Epidermal melanocyte (primary cell): Measurements from ENCODE around the gene ZNF175.

ENCODE experiments used
- DNase-seq: peaks from one replicate; pipeline ENCODE4 v3.0.0; 2011; ENCODE audit warnings: low spot score; ENCODE audit not compliant: insufficient read length

The ZNF175 gene

GRCh38 chr19:51549533-51550324 is 21.4 kb upstream of the ZNF175 start:
- DNase-seq, result no peak

DNA sequence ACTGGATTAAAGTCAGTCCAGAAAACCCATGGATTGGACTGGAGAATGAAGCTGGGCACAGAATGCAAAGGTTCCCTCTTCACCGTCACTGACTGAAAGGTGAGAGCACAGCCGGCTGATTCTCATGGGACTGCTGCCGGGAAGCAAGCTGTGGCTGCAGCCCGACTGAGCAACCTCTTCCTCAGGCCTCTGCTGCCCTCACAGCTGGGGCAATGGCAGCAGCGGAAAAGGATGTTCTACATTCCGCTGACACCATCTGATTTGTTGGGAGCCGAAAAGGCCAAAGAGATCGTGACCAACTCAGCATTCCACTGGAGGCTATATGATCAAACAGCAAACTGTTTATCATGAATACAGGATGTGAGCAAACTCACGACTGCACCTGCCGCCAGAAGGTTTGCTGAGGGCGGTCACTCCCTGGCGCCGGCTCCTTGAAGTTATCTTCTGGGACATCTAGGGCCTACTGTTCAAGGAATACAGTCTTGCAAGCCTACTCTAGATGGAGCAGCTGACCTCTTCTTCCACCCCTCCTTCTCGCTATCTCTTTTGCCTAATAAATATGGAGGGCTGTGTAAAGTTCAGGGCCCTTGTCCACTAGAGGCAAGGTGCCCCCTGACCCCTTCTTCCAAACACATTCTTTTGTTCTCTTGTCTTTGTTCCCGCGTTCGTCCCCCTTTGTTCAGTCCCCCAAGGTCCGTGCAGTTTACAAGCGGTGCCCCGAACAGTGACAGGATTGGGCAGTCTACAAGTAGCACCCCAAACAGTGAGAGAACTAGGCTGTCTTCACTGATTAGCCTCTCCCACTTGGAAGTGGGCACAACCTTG is 20.0 kb upstream of the ZNF175 start:
- DNase-seq, result no peak

GRCh38 chr19:51551673-51552432 is 19.2 kb upstream of the ZNF175 start:
- no peak for DNase-seq

GRCh38 chr19:51552608-51552995 is 18.5 kb upstream of the ZNF175 start:
- DNase-seq, result no peak

DNA sequence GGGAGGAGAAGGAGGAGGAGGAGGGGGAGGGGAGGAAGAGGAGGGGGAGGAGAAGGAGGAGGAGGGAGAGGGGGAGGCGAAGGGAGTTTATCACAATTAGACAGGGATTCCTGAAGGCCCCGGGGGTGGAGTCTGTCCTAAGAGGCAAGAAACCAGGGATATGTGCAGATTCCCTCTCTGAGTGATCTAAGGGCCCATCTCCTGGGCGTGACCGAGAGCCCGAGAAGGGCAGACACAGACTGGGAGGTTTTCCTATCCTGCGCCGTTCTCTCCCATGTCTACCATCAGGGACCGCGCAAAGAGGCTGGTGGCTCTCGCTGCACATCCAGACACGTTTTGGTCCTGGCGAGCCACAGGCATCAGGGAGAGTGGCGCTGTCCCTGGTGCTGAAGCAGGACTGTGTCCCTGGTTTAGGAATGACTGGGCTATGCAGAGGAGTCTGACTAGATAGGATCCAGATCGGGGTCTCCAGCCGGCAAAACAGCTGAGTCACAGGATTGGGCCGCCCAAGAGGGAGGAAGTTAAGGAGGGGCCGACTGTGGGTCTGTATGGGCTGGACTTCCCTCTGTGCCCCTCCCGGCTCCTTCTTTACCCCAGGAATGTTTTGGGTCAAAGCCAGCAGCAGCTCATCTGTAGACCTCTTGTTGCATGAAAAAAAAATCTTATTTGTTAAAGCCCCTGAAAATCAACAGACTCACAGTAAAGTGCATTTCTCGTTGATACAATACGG is 17.9 kb upstream of the ZNF175 start:
- DNase-seq, result peak; percentile 33

- DNase-seq, result no peak
Measured at GRCh38 chr19:51559240-51559639, 11.8 kb upstream of the ZNF175 start.

GRCh38 chr19:51560339-51560738 is 10.7 kb upstream of the ZNF175 start:
- DNase-seq, result no peak

DNA sequence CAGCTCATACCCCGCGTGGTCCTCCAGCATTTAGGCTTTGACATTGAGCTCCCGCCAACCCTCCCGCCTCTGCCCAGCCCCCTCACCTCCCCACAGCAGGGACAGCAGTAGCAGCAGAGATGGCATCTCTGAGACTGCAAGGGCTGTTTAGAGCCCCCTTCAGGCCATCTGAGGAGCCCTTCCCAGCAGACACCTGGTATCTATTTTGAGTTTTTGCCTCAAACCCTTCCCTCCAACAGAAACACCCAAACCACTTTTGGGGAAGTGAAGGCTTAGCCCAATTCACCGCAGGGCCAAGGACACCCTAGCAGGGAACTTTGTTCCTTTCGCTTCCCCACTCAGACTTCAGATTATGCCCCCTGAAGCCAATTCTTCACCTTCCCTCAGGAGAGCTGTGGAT is 6.3 kb upstream of the ZNF175 start:
- DNase-seq, result no peak

- no peak for DNase-seq
Measured at GRCh38 chr19:51565583-51565982, 5.5 kb upstream of the ZNF175 start.

DNA sequence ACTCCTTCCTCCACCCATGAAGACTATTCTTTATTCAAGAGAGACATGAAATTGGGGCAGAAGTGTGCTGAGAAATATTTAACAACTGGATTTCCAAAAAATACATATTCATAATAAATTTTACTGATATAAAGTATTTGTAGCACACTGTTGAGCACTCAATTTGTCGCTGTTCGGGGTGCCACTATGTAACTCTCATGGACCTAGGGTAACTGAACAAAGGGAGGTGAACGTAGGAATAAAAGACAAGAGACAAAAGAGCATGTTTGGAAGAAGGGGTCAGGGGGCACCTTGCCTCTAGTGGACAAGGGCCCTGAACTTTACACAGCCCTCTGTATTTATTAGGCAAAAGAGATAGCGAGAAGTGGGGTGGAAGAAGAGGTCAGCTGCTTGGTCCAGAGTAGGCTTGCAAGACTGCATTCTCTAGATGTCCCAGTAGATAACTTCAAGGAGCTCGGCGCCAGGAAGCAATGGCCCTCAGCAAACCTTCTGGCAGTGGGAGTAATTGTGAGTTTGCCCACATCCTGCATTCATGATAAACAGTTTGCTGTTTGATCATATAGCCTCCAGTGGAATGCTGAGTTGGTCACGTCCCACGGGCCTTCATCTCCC is 4.5 kb upstream of the ZNF175 start:
- no peak for DNase-seq

GRCh38 chr19:51567583-51567982 is 3.5 kb upstream of the ZNF175 start:
- DNase-seq, result no peak

GRCh38 chr19:51568456-51568855 is 2.6 kb upstream of the ZNF175 start:
- no peak for DNase-seq

- no peak for DNase-seq
Measured at GRCh38 chr19:51571599-51571998, 516 bp downstream of the ZNF175 start.

DNA sequence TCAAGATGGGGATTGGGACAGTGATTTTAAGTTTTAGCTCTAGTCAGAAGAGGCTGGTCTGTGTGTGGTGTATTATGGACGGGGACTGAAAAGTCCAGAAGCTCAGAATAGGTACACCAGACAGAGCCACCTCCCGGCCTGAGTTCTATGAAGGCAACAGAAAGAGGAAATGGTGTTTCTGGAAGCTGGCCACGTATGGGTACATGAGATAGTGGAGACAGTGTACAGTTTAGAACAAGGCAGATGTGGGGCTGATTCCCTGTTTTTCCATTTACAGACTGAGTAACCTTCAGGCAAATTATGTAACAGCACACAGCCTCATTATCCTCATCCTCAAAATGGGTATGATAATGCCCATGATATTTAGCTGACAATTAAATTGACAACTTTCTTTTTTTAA is 1.3 kb downstream of the ZNF175 start:
- no peak for DNase-seq

- no peak for DNase-seq
Measured at GRCh38 chr19:51572908-51573307, 1.8 kb downstream of the ZNF175 start.

GRCh38 chr19:51573331-51573730 is 2.2 kb downstream of the ZNF175 start:
- no peak for DNase-seq

- no peak for DNase-seq
Measured at GRCh38 chr19:51576850-51577249, 5.8 kb downstream of the ZNF175 start.

- DNase-seq, result no peak
Measured at GRCh38 chr19:51586103-51586728, 15.1 kb downstream of the ZNF175 start.

DNA sequence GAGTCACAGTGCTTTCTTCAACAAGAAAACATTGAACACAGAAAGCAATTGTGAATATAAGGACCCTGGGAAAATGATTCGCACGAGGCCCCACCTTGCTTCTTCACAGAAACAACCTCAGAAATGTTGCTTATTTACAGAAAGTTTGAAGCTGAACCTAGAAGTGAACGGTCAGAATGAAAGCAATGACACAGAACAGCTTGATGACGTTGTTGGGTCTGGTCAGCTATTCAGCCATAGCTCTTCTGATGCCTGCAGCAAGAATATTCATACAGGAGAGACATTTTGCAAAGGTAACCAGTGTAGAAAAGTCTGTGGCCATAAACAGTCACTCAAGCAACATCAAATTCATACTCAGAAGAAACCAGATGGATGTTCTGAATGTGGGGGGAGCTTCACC is 15.7 kb downstream of the ZNF175 start:
- DNase-seq, result no peak
